Cardiac fibroblast (primary cell): Measurements from ENCODE around the gene NFATC1.
A peak's percentile ranks its signal among the peaks of the same experiment; 100 is the strongest.

ENCODE experiments used
- DNase-seq, 2 donors: peaks; one replicate each; pipeline versions ENCODE4 v3.0.0 to v3.0.0-alpha.2; 2010; ENCODE audit warnings: low read depth in 2 of 2
- H3K4me3 ChIP-seq, 2 donors: replicated peaks in 1 of 2; 1 replicate in 1 of 2; 2 replicates in 1 of 2; pipeline ENCODE4 v1.5.1; 2011; ENCODE audit warnings: low read depth in 2 of 2, low read length in 2 of 2, mild to moderate bottlenecking in 2 of 2, moderate library complexity in 1 of 2
- CTCF ChIP-seq: IDR thresholded peaks from one replicate; pipeline ENCODE4 v1.5.1; 2011; ENCODE audit warnings: low read depth, mild to moderate bottlenecking, low read length, inconsistent platforms

Gene NFATC1

GRCh38 chr18:79399275-79400081, 3.7 kb downstream of the NFATC1 start:
- no peak for TF ChIP-seq CTCF
- peak overlapping the region; percentile 48 to 59 for H3K4me3 ChIP-seq
- DNase-seq, result no peak

GRCh38 chr18:79400091-79400590, 4.4 kb downstream of the NFATC1 start:
- DNase-seq, result peak in 1 of 2 donors; percentile 53
- no peak for TF ChIP-seq CTCF
- peak overlapping the region; percentile 48 to 59 for H3K4me3 ChIP-seq

- no peak for TF ChIP-seq CTCF
- no peak for DNase-seq
- peak overlapping the region; percentile 42 to 59 for H3K4me3 ChIP-seq
Measured at GRCh38 chr18:79400591-79401381, 5.1 kb downstream of the NFATC1 start.

- no peak for DNase-seq
- TF ChIP-seq CTCF, result no peak
- no peak overlapping the region for H3K4me3 ChIP-seq
Measured at GRCh38 chr18:79401494-79402208, 5.9 kb downstream of the NFATC1 start.

- TF ChIP-seq CTCF, result no peak
- no peak for DNase-seq
- H3K4me3 ChIP-seq, result no peak overlapping the region
Measured at GRCh38 chr18:79402209-79402576, 6.5 kb downstream of the NFATC1 start.

- no peak overlapping the region for H3K4me3 ChIP-seq
- TF ChIP-seq CTCF, result no peak
- peak; percentile 36 to 70 for DNase-seq
Measured at GRCh38 chr18:79402977-79403722, 7.4 kb downstream of the NFATC1 start.
